Effector CD8-positive, alpha-beta T cell (primary cell): Measurements from ENCODE around the gene ARL4C.

Experiments
- DNase-seq: peaks from one replicate; lab custom pipeline; 2025; lab: John Stamatoyannopoulos, UW
- total RNA-seq, 4 experiments: gene quantifications; one replicate each; lab custom pipeline; 2026; lab: John Stamatoyannopoulos, UW

The ARL4C gene
- 393 to 611 (median 563) reads per million in 4 experiments for total RNA-seq

GRCh38 chr2:234496835-234497593 lies at the start of gene ARL4C:
Gene ARL4C (minus strand): TSS chr2:234497081. CDS start chr2:234496586, 495 bp downstream.
- peak; percentile 61 for DNase-seq

GRCh38 chr2:234544659-234545611 lies 48.1 kb upstream of the ARL4C start:
- peak; percentile 57 for DNase-seq

DNA sequence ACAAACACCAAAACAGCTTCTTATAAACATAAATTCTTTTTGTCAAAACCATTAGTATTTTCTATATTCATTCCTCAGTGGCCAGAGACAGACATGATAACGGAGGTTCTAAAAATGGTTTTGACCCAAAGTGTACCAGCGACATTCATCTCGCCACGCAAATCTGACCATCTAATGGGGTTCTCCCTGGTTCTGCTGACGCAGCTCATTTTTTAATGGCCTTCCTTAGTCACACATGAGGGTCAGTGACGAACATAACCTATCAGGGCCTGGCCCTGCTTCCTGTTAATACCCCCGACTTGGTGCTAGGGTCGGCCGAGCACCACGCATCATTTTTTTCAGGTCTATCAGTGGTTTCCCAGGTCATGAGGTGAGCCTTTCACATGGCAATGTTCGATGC lies 45.9 kb upstream of the ARL4C start:
- DNase-seq, result no peak

DNA sequence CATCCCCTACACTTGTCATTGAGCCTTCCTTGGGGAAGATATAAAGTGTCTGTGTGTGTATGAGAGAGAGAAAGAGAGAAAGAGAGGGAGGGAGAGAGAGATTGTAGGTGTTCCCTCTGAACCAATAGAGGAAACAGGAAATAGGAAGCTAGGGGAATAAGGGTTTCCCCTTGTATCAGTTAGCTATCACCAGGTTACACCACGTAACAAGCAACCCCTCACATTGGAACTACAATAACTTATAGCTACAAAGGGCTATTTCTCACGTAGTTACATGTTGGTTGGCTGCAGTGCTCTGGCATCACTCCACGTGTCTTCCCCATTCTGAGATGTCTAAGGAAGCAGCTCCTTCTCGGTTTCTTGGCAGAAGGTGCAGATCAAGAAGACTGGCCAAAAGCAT lies 41.0 kb upstream of the ARL4C start:
- no peak for DNase-seq

GRCh38 chr2:234536178-234536965 lies 39.5 kb upstream of the ARL4C start:
- DNase-seq, result no peak

DNA sequence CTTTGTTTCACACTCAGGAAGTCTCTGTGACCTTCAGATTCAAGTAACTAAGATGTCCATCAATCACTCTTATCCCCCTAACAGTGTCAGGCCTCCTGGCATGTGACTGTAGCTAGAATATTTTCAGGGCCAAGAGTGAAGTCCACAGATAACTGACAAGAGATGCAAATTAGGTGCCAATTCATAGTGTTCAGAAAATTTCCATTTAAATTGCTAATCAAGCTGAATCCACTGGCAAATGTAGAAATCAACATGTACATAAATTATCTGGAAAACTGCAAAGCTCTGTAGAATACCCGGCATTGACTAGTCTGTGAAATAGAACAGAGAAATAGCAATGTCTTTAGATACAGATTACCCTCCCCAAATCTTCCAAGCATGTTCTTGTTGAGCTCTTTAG lies 38.6 kb upstream of the ARL4C start:
- no peak for DNase-seq

DNA sequence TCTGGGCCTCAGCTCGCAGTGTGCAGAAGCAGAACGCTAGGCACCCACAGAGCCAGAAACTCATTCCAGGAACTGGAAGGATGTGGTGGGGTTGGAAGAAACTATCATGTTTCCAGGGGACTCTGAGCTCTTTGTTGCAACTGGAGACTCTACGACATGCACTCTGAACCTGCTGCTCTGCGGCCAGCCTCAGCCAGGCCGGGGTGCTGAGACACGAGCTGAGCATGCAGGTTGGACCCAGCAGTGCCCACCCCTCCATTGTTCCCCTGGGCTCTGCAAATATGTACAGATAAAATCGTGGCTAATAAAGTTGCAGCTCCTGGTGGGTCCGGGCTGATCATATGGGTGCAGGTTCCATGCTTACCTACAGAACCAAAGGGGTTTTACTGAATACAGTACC lies 37.6 kb upstream of the ARL4C start:
- no peak for DNase-seq

DNA sequence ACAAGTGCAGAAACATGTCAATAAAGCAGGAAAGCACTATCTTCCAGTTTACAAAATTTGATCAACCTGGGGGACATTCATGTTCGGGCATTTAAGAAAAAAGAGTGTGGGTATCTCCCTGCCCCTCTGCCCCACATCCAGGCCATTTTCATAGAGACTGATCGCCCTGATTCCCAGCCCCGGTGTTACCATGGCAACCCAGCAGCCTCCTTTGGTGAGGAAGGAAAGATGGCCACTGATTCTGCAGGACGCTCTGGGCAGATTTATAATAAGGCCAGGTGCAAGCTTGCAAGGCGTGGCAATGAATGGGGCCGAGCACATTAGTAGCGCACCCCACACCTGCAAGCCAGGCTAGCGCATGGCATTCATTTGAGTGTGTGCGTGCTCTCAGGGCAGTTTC lies 36.7 kb upstream of the ARL4C start:
- no peak for DNase-seq

DNA sequence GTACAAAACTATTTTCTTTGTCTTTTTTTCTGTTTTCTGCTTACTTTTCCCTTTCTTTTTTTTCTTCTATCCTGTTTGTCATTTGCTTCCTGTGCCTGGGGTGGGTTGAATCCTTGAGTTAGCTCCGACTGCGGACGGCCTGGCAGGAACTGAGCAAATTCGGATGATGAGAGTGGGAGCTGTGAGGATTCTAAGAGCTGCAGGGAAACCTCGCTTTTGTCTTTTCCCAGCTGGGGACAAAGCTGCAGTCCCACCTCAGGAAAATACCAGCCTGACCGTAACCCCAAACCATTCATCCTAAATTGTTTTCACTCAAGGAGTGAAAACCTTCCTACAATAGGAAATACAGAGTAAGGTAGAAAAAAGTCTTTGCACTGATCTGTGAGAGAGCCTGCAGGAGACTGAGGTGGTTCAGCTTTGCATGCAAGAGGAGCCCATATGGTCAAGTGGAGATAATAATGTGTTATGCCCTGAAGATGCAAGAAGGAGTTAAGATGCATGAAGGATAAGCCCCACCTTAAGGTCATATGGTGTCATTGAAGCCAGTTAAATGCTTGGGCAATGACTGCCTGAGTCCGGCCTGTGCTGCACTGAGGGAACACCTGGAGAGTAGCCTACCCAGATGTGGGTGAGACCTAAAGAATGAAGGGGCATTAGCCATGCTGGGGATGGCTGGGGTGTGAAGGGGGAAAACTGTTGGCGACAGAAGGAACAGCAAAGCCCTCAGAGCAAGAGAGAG lies 31.7 kb upstream of the ARL4C start:
- no peak for DNase-seq

- no peak for DNase-seq
Measured at GRCh38 chr2:234526711-234527110, 29.8 kb upstream of the ARL4C start.

DNA sequence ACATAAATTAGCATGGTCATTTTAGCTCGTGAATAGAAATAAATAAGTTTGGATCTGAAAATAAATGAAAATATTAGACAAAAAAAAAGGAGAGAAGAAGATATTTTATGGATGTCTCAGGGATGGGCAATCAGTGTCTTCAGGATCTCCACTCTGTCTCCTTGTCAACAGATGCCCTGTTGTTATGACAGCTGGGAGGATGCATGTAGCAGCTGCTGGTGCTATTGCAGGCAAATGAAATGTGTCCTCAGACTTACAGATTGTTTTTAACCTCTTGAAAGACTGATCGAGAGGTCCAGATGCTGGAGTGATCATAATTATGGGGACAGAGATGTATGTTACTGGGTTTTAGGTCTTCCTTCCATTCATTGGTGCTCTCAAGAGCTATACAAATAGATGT lies 24.7 kb upstream of the ARL4C start:
- DNase-seq, result no peak

DNA sequence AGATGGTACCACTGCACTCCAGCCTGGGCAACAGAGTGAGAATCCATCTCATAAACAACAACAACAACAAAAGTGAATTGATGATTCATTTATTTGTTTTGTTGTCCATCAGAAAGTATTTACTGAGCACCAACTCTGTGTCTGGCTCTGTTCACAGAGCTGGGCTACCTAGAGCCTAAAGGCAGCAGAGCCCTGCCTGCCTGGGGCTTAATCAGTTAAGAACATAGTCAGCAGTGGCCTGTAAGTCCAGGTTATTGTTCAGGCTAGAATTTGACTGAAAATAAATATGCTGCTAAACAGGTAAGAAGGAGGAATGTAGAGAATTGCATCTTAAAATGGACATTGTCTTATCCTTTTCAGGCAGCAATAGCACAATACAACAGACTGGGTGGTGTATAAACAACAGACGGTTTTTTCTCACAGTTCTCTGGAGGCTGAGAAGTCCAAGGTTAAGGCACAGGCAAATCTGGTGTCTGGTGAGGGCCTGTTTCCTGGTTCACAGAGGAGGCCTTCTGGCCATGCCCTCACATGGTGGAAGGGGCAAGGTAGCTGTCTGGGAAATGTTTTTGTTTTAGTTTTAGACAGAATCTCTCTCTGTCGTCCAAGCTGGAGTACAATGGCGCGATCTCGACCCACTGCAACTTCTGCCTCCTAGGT lies 22.2 kb upstream of the ARL4C start:
- DNase-seq, result no peak

DNA sequence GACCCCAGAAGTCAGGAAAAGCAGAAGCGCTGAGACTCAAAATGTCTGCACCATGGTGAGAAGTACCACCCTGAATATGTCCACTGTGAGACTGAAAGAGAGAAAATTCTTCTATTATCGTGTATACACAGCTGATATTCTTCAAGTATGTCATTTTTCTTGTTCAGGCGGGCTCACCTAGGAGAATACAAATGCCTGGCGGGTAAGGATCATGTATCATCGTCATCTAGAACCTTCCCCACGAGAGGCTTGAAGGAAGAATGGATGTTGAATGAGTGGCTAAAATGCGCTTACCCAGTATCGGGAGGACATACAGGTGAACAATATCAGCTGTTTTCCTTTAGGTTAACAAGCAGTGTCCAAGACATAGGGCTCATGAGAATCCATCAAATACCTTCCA lies 21.1 kb upstream of the ARL4C start:
- no peak for DNase-seq

DNA sequence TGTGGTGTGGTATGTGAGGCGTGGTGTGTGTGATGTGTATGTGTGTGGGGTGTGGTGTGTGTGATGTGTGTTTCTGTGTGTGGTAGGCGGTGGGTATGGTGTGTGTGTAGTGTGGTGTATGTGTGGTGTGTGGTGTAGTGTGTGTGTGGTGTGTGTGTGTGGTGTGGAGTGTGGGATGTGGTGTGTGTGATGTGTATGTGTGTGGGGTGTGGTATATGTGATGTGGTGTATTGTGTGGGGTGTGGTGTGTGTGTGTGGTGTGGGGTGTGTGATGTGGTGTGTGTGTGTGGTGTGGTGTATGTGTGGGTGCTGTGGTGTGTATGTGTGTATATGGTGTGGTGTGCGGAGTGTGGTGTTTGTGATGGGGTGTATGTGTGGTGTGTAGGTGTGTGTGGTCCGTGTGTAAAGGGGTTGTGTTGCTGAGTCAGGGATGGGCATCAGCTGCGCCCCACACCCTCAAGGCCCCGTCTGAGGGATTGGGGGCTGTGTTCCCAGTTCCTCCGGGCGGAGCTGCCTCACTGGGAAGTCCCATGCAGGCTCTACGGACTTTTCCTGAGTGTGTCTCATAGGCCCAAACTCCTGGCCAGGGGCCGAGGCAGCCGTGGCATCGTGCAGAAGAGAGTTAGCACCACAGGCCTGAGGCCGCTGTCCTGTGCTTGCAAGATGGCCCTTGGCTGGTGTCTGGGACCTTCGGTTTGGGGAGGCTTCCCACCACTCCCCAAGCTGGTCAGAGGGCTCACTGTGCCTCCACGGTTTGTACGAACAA lies 18.2 kb upstream of the ARL4C start:
- no peak for DNase-seq

DNA sequence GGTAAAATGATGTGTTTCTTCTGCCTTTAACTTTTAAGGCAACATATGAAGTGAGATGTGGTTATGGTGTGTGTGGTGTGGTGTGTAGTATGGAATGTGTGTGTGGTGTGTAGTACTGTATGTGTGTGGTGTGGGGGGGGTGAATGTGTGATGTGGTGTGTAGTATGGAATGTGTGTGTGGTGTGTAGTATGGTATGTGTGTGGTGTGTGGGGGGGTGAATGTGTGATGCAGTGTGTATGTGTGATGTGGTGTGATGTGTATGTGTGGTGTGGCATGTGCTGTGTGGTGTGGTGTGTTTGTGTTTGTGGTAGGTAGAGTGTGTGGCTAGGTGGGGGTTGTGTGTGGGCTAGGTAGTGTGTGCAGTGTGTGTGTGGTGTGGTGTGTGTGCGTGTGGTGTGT lies 17.2 kb upstream of the ARL4C start:
- DNase-seq, result no peak

- DNase-seq, result no peak
Measured at GRCh38 chr2:234512884-234513669, 16.2 kb upstream of the ARL4C start.

- no peak for DNase-seq
Measured at GRCh38 chr2:234502919-234503285, 6.0 kb upstream of the ARL4C start.

GRCh38 chr2:234502285-234502918 lies 5.5 kb upstream of the ARL4C start:
- DNase-seq, result no peak
